Kidney (tissue), 14 donors: ENCODE data around the gene SORCS2. TPM values are rescaled to one million over a fixed set of nuclear protein-coding genes. Genes with fewer than 3 reads are reported as not detected.

Experiments used
- DNase-seq, 5 donors: peaks; one replicate each; pipeline ENCODE4 v3.0.0-alpha.2; 2013 to 2020
- FAIRE-seq: peaks from 2 replicates; lab custom pipeline; 2012; peaks lifted over from hg19 to GRCh38; lab: Jason Lieb, UNC
- H3K27ac ChIP-seq, 2 donors: one replicate each; pipeline ENCODE4 v1.7.0; 2013; ENCODE audit warnings: low read depth in 2 of 2, low read length in 2 of 2, inconsistent platforms in 1 of 2
- H3K27me3 ChIP-seq: one replicate; pipeline ENCODE4 v1.7.1; 2013; ENCODE audit warnings: low read length, inconsistent platforms; ENCODE audit not compliant: control insufficient read depth, insufficient read depth
- H3K36me3 ChIP-seq, 3 donors: one replicate each; pipeline versions ENCODE4 v1.7.0 to v1.7.1; 2013; ENCODE audit warnings: low read length in 3 of 3, control low read depth in 1 of 3, inconsistent platforms in 1 of 3; ENCODE audit not compliant: insufficient read depth in 3 of 3, control insufficient read depth in 2 of 3
- H3K4me1 ChIP-seq, 3 donors: one replicate each; pipeline versions ENCODE4 v1.7.0 to v1.7.1; 2013; ENCODE audit warnings: low read length in 3 of 3, inconsistent platforms in 1 of 3, low read depth in 1 of 3; ENCODE audit not compliant: control insufficient read depth in 2 of 3, insufficient read depth in 2 of 3
- H3K4me3 ChIP-seq, 3 donors: one replicate each; pipeline versions ENCODE4 v1.7.0 to v1.8.1; 2013; ENCODE audit warnings: low read length in 3 of 3, control low read depth in 1 of 3, inconsistent platforms in 1 of 3
- H3K9ac ChIP-seq, 3 donors: one replicate each; pipeline versions ENCODE4 v1.7.0 to v1.7.1; 2013; ENCODE audit warnings: low read length in 3 of 3, control low read depth in 1 of 3, inconsistent platforms in 1 of 3
- H3K9me3 ChIP-seq, 3 donors: one replicate each; pipeline versions ENCODE4 v1.7.0 to v1.7.1; 2013; ENCODE audit warnings: low read length in 3 of 3, control low read depth in 1 of 3, inconsistent platforms in 1 of 3; ENCODE audit not compliant: control insufficient read depth in 2 of 3, insufficient read depth in 1 of 3
- intact Hi-C: fragments of 100-400 bp; cut with DNase I; formaldehyde crosslinking; loops from one replicate; pipeline ENCODE4 v1.11.1; 2022
- polyA plus RNA-seq: library from polyadenylated mRNA; stranded (reverse); fragments of 350-450 nt; fragmentation: Illumina TruSeq; extraction: RNeasy Lipid Tissue Mini Kit (QIAGEN cat#74804); gene quantifications from one replicate; pipeline ENCODE4 v1.2.3, GENCODE V29; 2014; ENCODE audit warnings: low read depth, low replicate concordance; ENCODE audit not compliant: insufficient read depth
- total RNA-seq: library from RNA; stranded (reverse); fragmentation: NEBNext Ultra II Directional; extraction: Animal tissue kit (Norgen Biotek cat#: 25700); gene quantifications from one replicate; pipeline ENCODE4 v1.2.1, GENCODE V29; 2021
- TF ChIP-seq, protein P1 (sequence below): IDR thresholded peaks from 3 replicates; pipeline ENCODE4 v1.5.1; 2012; ENCODE audit warnings: mild to moderate bottlenecking, moderate library complexity, borderline replicate concordance; ENCODE audit not compliant: insufficient read depth; ENCODE audit errors: extremely low read depth
- donor health status: control.
- donor health status: control.
- donor health status: control.
- donor health status: control.
- donor health status: control.
- donor health status: DM: yes; HTN: yes; CAD: no.
- donor health status: Normal renal cell carcinoma (clear cell type).

Gene SORCS2
- total and polyA plus RNA-seq, 2 donors from 2014 or later, result 6.1 to 9.1 TPM

DNA sequence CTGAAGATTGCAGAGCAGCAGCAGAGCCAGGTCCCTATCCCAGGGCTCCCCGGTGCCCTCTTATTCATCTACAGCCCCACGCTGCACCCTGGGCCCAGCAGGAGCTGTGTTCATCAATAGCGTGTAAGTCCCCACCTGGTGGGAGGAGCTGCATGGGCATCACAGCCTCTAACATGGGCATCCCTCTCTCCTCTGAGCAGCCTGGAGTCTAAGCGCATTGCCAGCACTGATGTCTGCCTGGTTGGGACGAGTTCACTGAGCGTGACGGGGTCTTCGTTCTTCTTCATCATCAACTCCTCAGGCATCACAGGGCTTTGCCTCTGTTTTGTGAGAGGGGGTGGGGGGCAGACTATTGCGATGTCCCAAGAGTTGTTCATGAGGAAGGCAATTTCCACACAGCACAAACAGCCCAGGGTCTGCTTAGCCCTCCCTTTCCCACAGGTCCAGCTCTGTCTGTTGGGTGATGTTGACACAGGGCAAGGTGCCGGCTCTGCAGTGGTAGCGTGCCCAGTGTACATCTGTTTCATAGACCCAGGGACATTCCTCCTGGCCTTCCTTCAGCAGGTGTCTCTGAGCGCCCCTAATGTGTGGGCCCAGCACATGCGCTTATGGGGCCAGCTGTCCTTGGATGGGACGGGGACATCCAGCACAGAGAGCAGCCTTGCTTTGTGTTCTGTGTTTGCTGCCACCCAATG lies 85.9 kb downstream of the SORCS2 start:
- no peaks in the 10 kb centered on the region for H3K36me3 ChIP-seq
- FAIRE-seq (no peak), DNase-seq (no peak)
- H3K4me3 ChIP-seq, result no peak overlapping the region
- H3K27ac ChIP-seq, result no peak overlapping the region
- H3K4me1 ChIP-seq, result no peaks in the 10 kb centered on the region
- TF ChIP-seq, protein P1, sequence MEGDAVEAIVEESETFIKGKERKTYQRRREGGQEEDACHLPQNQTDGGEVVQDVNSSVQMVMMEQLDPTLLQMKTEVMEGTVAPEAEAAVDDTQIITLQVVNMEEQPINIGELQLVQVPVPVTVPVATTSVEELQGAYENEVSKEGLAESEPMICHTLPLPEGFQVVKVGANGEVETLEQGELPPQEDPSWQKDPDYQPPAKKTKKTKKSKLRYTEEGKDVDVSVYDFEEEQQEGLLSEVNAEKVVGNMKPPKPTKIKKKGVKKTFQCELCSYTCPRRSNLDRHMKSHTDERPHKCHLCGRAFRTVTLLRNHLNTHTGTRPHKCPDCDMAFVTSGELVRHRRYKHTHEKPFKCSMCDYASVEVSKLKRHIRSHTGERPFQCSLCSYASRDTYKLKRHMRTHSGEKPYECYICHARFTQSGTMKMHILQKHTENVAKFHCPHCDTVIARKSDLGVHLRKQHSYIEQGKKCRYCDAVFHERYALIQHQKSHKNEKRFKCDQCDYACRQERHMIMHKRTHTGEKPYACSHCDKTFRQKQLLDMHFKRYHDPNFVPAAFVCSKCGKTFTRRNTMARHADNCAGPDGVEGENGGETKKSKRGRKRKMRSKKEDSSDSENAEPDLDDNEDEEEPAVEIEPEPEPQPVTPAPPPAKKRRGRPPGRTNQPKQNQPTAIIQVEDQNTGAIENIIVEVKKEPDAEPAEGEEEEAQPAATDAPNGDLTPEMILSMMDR, result no peak
- intact Hi-C loops, result no loop called here
- no peaks in the 10 kb centered on the region for H3K27me3 ChIP-seq
- H3K9me3 ChIP-seq, result no peaks in the 10 kb centered on the region
- no peak overlapping the region for H3K9ac ChIP-seq

DNA sequence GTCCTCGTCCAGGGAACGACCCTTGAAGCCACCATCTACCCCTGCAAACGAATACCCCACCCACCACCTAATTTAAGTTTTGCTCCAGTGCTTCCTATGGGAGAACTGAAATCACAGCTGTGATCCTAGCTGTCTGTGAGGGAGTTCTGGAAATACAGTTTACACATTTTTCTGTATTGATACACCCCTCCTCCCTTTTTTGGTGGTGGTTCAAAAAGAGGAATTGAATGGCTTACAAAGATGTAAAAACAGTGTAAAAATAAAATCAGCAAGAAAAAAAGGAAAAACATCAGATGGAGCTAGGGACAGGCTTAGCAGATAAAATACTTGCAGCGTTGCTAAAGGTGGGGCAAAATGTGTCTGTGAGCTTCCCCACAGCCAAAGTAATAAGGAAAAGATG lies 86.6 kb downstream of the SORCS2 start:
- Histone ChIP-seq H3K9ac (no peak overlapping the region), H3K9me3 (no peaks in the 10 kb centered on the region), H3K4me3 (no peak overlapping the region), H3K27me3 (no peaks in the 10 kb centered on the region), H3K4me1 (no peaks in the 10 kb centered on the region), H3K36me3 (no peaks in the 10 kb centered on the region), H3K27ac (no peak overlapping the region)
- FAIRE-seq (no peak), DNase-seq (no peak)
- intact Hi-C loops, result no loop called here
- TF ChIP-seq, protein P1, result no peak

DNA sequence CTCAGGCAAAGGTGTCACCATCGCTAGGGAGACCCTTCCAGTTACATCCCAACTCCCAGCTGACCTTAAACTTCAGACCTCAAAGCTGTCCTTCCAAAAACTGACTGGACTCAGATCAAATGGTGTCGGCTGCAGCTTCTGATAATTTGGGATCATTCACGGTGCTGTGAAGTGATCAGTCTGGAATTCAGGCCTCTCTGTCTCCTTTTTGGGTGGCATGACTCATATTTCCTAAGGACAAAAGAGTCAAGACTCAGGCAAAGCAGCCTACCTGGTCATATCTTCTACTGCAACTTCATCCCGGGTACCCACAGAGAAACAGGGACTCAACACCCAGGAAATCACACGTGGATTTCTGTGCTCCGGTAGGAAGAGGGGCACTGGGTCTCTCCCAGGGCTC lies 87.6 kb downstream of the SORCS2 start:
- no peak overlapping the region for H3K9ac ChIP-seq
- FAIRE-seq, result no peak
- no peaks in the 10 kb centered on the region for H3K4me1 ChIP-seq
- H3K4me3 ChIP-seq, result no peak overlapping the region
- DNase-seq, result no peak
- no peak overlapping the region for H3K27ac ChIP-seq
- H3K9me3 ChIP-seq, result no peaks in the 10 kb centered on the region
- H3K27me3 ChIP-seq, result no peaks in the 10 kb centered on the region
- TF ChIP-seq, protein P1, result no peak
- H3K36me3 ChIP-seq, result no peaks in the 10 kb centered on the region
- intact Hi-C loops, result no loop called here
